Limb (tissue), 2 donors: ENCODE measurements around the gene HOTAIR.

Source experiments
- DNase-seq, 2 donors: peaks; one replicate each; pipeline ENCODE4 v3.0.0-alpha.2; 2016; ENCODE audit errors: extremely low spot score in 2 of 2

HOTAIR gene

GRCh38 chr12:53948650-53949593 is 25.8 kb downstream of the HOTAIR start:
- DNase-seq = no peak

GRCh38 chr12:53947743-53948142 is 27.0 kb downstream of the HOTAIR start:
- no peak for DNase-seq

- peak in 1 of 2 donors; percentile 40 for DNase-seq
Measured at GRCh38 chr12:53944907-53945847, 29.6 kb downstream of the HOTAIR start.

- peak in 1 of 2 donors; percentile 21 for DNase-seq
Measured at GRCh38 chr12:53944209-53944608, 30.5 kb downstream of the HOTAIR start.

- DNase-seq = peak in 1 of 2 donors; percentile 27
Measured at GRCh38 chr12:53942467-53942997, 32.2 kb downstream of the HOTAIR start.

- DNase-seq = no peak
Measured at GRCh38 chr12:53941750-53942149, 33.0 kb downstream of the HOTAIR start.

- no peak for DNase-seq
Measured at GRCh38 chr12:53941187-53941586, 33.6 kb downstream of the HOTAIR start.

- DNase-seq = no peak
Measured at GRCh38 chr12:53940443-53941014, 34.2 kb downstream of the HOTAIR start.

GRCh38 chr12:53939141-53940108 is 35.3 kb downstream of the HOTAIR start:
- DNase-seq = peak in 1 of 2 donors; percentile 61

GRCh38 chr12:53938326-53939140 is 36.2 kb downstream of the HOTAIR start, which contains the start of gene HOXC13:
Gene HOXC13 (plus strand): TSS chr12:53938831. CDS start chr12:53938907, 76 bp downstream.
- peak; percentile 45 to 88 for DNase-seq

- DNase-seq = no peak
Measured at GRCh38 chr12:53937596-53938325, 37.0 kb downstream of the HOTAIR start.

- DNase-seq = no peak
Measured at GRCh38 chr12:53937099-53937498, 37.7 kb downstream of the HOTAIR start.

- no peak for DNase-seq
Measured at GRCh38 chr12:53935383-53936341, 39.1 kb downstream of the HOTAIR start.

GRCh38 chr12:53932915-53933314 is 41.8 kb downstream of the HOTAIR start:
- DNase-seq = no peak

- no peak for DNase-seq
Measured at GRCh38 chr12:53931844-53932581, 42.7 kb downstream of the HOTAIR start.

GRCh38 chr12:53930591-53931255 is 44.0 kb downstream of the HOTAIR start:
- DNase-seq = no peak
